GM19324 (cell line): ENCODE measurements around the gene TARS2.

ENCODE experiments used
- ATAC-seq: cut with Tn5 transposase; IDR thresholded peaks from one replicate; pipeline ENCODE4 v1.9.1; 2021; ENCODE audit warnings: mild to moderate bottlenecking, moderate library complexity; ENCODE audit not compliant: unreplicated experiment, low FRiP score

Gene TARS2

DNA sequence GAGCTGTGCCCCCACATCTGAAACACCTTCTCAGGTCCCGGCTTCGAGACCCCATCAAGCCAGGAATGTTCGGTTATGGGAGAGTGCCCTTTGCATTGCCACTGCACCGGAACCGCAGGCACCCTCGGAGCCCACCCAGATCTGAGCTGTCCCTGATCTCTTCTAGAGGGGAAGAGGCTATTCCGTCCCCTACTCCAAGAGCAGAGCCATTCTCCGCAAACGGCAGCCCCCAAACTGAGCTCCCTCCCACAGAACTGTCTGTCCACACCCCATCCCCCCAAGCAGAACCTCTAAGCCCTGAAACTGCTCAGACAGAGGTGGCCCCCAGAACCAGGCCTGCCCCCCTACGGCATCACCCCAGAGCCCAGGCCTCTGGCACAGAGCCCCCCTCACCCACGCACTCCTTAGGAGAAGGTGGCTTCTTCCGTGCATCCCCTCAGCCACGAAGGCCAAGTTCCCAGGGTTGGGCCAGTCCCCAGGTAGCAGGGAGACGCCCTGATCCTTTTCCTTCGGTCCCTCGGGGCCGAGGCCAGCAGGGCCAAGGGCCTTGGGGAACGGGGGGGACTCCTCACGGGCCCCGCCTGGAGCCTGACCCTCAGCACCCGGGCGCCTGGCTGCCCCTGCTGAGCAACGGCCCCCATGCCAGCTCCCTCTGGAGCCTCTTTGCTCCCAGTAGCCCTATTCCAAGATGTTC lies 66.3 kb downstream of the TARS2 start:
- ATAC-seq = no peak

- ATAC-seq = no peak
Measured at GRCh38 chr1:150554086-150554452, 66.8 kb downstream of the TARS2 start.

DNA sequence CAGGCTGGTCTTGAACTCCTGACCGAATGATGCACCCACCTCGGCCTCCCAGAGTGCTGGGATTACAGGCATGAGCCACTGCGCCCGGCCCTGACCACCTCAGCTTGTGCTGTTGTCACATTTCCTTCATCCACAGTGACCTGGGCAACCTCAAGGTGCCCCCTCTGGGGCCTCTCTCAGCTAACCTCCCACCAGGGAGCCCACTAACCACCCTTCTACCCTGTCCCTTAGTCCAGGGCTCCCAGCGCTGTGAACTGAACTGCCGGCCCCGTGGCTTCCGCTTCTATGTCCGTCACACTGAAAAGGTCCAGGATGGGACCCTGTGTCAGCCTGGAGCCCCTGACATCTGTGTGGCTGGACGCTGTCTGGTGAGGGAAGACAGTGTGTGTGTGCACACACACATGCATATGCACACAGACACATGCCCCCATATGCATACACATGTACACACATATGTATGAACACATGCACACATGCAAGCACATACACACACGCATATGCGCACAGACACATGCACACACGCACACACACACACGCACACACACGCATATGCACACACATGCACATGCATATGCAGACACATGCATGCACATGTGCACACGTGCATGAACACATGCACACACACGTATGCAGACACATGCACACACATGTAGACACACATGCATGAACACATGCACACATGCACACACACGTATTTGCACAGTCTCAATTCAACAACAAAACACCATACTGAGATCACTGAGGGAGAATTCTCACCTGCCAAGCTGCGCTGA lies 68.2 kb downstream of the TARS2 start:
- ATAC-seq = no peak

GRCh38 chr1:150555971-150556865 lies 69.0 kb downstream of the TARS2 start:
- no peak for ATAC-seq

DNA sequence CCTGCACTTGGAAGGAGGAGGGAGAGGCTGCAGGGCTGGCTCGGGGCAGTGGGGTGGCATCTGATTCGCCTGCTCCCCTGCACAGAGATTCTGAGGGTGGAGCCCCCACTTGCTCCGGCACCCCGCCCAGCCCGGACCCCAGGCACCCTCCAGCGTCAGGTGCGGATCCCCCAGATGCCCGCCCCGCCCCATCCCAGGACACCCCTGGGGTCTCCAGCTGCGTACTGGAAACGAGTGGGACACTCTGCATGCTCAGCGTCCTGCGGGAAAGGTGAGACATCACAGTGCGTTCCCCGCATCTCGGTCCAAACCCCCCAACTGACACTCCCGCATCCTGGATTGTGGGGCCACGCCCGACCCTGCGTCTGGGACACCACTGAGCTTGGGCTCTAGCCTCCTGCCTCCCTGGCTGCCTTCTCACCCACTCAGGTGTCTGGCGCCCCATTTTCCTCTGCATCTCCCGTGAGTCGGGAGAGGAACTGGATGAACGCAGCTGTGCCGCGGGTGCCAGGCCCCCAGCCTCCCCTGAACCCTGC lies 69.9 kb downstream of the TARS2 start:
- no peak for ATAC-seq
